HG03064 (cell line): ENCODE measurements around the gene MISP3.
"Not testable (repeated sequence)": the region's sequence is repeated elsewhere in the genome, so short reads cannot be mapped to it uniquely, and the experiment has no call there.

Source experiments
- ATAC-seq: cut with Tn5 transposase; IDR thresholded peaks from one replicate; pipeline ENCODE4 v1.9.1; 2021; ENCODE audit warnings: low read depth; ENCODE audit not compliant: unreplicated experiment

Gene MISP3

DNA sequence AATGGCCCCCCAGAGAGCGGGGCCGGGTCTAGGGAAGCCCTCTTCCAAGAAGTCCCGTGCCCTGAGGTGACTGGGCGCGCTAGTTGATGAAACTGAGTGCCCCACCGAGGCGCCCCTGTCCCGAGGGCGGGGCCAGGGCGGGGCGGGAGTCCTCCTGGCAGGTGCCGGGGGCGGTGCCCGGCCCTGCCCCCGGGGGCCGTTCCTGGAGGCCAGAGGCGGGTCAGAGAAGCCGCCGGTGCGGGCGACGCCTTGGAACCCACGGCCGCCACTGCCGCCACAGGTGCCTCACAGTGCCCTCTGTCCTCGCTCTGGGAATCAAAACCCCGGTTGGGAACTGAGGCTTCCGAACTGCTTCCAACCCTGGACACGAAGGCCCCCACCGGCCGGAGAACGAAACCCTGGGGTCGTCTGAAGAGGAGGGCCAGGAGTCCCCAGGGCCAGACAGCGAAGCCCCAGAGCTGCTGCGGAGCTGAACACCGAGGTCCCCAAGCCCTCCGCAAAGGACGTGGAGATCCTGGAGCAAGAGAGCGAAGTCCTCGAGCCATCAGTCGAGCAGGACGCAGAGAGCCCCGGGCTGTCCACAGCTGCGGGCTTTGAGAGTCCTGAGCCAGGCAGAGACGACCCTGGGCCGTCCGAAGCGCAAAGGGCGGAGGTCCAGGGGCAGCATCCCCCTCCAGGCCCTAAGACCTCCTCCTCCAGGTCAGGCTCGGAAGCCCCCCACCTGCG is at the start of gene MISP3:
Gene MISP3, plus strand, starts transcription at position 252 of the 726 bp plus-strand sequence. CDS start 524 bp downstream, outside the sequence.
- peak; percentile 18 for ATAC-seq

- ATAC-seq, result no peak
These were observed 49.0 kb upstream of the MISP3 start for GRCh38 chr19:14023404-14024235.

GRCh38 chr19:14026652-14027192 is 45.9 kb upstream of the MISP3 start:
- ATAC-seq, result not testable (repeated sequence)

- ATAC-seq, result no peak
These were observed 44.6 kb upstream of the MISP3 start, which contains the start of gene RLN3 for GRCh38 chr19:14027856-14028450. Gene RLN3 (plus strand): TSS chr19:14028148. CDS start chr19:14028205, 57 bp downstream.

- ATAC-seq, result no peak
These were observed 43.7 kb upstream of the MISP3 start for GRCh38 chr19:14028901-14029300.

DNA sequence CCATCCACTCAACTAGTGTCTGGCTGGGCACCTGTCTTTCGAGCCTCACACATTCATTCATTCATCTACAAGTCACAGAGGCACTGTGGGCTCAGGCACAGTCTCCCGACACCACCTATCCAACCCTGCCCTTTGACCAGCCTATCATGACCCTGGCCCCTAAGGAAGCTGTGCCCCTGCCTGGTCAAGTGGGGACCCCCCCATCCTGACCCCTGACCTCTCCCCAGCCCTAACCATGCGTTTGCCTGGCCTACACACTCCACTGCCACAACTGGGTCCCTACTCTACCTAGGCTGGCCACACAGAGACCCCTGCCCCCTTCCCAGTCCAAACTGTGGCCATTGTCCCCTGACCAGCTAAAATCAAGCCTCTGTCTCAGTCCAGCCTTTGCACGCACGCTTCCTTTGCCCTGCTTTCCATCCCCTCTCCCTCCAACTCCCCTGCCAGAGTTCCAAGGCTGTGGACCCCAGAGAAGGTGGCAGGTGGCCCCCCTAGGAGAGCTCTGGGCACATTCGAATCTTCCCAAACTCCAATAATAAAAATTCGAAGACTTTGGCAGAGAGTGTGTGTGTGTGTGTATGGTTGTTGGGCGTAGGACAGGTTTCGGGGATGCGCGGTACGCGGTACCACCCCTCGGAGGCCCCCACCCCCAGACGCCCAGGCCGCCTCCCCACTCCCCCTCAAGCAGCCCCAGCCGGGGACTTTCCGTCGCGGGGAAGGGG is 41.4 kb upstream of the MISP3 start:
- ATAC-seq, result no peak

DNA sequence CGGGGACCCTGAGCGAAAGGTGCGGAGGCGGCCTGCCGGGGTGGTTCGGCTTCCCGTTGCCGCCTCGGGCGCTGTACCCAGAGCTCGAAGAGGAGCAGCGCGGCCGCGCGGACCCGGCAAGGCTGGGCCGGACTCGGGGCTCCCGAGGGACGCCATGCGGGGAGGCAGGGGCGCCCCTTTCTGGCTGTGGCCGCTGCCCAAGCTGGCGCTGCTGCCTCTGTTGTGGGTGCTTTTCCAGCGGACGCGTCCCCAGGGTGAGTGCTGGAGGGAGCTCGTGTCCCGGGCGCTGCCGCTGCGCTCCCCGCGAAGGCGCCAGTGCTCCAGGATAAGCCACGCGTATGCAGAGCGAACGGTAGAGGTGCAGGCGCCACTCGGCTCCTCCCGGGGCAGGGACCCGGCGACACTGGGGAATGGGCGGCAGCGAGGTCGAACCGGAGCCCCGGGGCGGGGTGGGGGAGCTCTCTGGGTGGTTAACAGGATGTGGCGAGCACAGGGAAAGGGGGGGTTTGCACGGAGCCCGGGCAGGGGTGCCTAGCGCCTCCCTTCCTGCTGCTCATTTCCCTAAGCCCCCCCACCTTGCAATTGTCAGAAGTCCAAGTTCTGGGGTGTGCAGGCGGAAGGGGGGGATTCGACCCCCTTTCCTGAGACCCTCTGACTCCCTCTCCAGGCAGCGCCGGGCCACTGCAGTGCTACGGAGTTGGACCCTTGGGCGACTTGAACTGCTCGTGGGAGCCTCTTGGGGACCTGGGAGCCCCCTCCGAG is 40.7 kb upstream of the MISP3 start, which contains the start of gene IL27RA:
Gene IL27RA, plus strand, starts transcription at position 44 of the 762 bp plus-strand sequence. Its CDS starts 111 bp downstream, at position 155.
- no peak for ATAC-seq

- ATAC-seq, result no peak
These were observed 38.6 kb upstream of the MISP3 start for GRCh38 chr19:14033946-14034345.

DNA sequence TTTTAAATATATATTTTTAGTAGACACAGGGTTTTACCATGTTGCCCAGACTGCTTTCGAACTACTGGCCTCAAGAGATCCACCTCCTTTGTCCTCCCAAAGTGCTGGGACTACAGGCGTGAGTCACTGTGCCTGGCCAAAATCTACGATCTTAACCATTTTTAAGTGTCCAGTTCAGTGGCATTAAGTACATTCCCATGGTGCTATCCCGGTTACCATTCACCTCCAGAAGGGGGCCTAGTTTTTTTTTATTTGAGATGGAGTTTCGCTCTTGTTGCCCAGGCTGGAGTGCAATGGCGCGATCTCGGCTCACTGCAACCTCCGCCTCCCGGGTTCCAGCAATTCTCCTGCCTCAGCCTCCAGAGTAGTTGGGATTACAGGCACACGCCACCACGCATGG is 37.4 kb upstream of the MISP3 start:
- not testable (repeated sequence) for ATAC-seq

DNA sequence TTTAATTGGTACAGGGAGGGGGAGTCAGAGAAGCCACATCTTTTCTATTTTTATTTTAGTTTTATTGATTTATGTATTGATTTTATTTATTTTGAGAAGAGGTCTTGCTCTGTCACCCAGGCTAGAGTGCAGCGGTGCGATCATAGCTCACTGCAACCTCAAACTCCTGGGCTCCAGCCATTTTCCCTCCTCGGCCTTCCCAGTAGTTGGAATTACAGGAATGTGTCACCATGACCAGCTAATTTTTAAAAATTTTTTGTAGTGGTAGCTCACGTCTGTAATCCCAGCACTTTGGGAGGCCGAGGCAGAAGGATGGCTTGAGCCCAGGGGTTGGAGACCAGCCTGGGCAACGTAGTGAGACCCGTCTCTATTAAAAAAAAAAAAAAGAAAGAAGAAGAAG is 36.9 kb upstream of the MISP3 start:
- ATAC-seq, result no peak

DNA sequence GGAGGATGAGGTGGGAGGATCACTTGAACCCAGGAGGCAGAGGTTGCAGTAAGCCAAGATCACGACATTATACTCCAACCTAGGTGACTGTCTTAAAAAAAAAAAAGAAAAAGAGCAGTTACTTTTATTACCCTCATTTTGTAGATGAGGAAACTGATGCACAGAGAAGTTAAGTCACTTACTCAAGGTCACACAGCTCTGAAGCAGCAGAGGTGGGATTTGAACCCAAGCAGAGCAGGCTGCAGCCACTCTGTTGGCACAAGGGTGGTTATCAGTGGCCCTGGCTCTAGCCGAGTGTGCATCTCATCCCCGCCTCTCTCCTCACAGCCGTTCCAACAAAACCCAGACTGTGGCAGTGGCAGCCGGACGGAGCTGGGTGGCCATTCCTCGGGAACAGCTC is 33.4 kb upstream of the MISP3 start:
- ATAC-seq, result no peak

GRCh38 chr19:14042659-14043608 is 29.7 kb upstream of the MISP3 start:
- ATAC-seq, result not testable (repeated sequence)

DNA sequence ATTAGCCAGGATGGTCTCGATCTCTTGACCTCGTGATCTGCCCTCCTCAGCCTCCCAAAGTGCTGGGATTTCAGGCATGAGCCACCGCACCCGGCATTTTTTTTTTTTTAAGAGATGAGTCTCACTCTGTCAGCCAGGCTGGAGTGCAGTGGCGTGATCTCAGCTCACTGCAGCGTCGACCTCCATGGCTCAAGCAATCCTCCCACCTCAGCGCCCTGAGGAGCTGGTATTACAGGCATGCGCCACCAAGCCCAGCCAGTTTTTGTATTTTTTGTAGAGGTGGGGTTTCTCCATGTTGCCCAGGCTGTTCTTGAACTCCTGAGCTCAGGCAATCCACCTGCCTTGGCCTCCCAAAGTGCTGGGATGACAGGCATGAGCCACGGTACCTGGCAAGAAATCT is 24.7 kb upstream of the MISP3 start:
- not testable (repeated sequence) for ATAC-seq

GRCh38 chr19:14048443-14049153 is 24.0 kb upstream of the MISP3 start:
- no peak for ATAC-seq

DNA sequence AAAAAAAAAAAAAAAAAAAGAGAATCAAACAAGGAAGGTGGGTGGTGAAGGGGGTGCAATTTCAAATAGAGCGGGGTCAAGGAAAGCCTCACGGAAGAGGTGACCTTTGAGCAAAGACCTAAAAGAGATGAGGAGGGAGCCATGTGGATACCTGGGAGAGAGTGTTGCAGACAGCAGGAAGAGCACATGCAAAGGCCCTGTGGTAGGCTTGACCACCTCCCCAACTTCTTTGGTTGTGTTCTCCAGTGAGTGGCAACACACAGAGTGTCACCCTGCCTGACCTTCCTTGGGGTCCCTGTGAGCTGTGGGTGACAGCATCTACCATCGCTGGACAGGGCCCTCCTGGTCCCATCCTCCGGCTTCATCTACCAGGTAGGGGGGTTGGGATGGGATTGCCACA is 22.1 kb upstream of the MISP3 start:
- no peak for ATAC-seq

DNA sequence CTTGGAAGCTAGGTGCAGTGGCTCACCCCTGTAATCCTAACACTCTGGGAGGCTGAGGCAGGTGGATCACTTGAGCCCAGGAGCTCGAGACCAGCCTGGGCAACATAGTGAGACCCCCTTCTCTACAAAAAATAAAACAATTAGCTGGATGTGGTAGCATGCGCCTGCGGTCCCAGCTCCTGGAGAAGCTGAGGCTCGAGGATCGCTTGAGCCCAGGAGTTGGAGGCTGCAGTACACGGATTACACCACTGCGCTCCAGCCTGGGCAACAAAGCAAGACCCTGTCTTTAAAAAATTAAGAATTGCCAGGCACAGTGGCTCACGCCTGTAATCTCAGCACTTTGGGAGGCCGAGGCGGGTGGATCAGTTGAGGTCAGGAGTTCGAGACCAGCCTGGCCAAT is 21.6 kb upstream of the MISP3 start:
- ATAC-seq, result not testable (repeated sequence)

- ATAC-seq, result no peak
These were observed 20.6 kb upstream of the MISP3 start for GRCh38 chr19:14051980-14052379.

GRCh38 chr19:14052470-14052869 is 20.1 kb upstream of the MISP3 start:
- ATAC-seq, result no peak
